HS-5 (cell line): Measurements from ENCODE around the gene CWH43.
"Not testable (repeated sequence)": the region's sequence is repeated elsewhere in the genome, so short reads cannot be mapped to it uniquely, and the experiment has no call there.

Experiments
- DNase-seq: peaks from one replicate; pipeline ENCODE4 v3.0.0-alpha.2; 2012; ENCODE audit warnings: low read depth

The CWH43 gene

DNA sequence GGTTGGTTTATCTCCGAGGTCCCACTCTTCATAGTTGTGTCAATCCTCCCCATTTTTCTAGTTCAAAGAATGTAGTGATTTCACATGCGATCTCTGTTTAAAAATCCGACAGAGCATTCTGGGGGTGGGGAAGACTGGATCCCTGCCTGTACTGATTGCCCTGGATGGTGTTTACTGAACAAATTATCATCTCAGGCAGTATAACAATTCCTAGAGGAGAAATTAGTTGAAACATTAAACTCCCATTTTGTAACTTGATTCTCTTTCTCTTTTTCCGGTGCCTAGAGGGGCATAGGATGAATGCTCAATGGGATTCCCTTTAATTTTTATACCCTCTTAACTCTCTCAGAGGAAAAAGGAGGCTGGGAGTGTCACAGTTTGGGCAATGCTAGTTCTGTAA is 10.0 kb upstream of the CWH43 start:
- DNase-seq, result no peak

DNA sequence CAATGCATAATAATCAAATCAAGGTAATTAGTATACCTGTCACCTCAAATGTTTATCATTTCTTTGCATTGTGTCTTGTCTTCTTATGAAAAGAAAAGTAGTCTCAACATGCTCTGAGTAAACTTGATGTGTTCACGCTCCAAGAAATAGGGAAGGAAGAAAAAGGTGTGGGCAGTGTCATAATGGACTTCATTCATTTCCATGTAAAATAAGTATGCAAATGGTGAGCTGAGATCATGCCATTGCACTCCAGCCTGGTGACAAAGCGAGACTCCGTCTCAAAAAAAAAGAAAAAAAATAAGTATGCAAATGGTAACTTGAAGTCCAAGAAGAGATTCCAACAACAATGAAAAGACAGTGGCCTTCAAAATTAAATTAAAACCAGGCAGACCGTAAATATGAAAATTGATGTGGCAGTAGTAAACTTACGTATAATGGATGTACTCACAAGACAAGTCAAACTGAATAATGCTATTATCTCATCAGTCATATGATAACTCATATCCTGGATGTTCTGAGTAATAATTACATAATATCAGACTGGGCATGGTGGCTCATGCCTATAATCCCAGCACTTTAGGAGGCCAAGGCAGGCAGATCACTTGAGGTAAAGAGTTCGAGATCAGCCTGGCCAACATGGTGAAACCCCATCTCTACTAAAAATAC is 6.0 kb upstream of the CWH43 start:
- peak; percentile 40 for DNase-seq

GRCh38 chr4:48984005-48984404 is 2.1 kb upstream of the CWH43 start:
- DNase-seq, result not testable (repeated sequence)

DNA sequence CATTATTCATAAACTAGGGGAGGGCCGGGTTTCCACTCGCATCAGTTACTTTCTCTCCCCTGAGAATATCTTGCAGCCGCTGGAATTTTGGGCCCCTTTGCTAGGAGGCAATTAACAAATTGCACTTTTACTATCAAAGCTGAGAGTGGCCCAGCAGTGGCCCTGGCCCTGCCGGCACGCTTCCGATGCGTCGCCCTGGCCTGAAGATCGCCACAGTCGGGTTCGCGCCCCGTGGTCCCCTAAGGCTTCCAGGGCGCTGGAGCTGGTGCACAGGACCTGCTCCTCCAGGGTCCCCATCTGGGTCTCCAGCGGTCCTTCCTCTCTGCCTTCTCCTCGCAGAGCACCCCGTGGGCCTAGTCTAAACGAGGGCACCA is 486 bp upstream of the CWH43 start:
- DNase-seq, result no peak

GRCh38 chr4:48986654-48987164 is 634 bp downstream of the CWH43 start:
- DNase-seq, result no peak

DNA sequence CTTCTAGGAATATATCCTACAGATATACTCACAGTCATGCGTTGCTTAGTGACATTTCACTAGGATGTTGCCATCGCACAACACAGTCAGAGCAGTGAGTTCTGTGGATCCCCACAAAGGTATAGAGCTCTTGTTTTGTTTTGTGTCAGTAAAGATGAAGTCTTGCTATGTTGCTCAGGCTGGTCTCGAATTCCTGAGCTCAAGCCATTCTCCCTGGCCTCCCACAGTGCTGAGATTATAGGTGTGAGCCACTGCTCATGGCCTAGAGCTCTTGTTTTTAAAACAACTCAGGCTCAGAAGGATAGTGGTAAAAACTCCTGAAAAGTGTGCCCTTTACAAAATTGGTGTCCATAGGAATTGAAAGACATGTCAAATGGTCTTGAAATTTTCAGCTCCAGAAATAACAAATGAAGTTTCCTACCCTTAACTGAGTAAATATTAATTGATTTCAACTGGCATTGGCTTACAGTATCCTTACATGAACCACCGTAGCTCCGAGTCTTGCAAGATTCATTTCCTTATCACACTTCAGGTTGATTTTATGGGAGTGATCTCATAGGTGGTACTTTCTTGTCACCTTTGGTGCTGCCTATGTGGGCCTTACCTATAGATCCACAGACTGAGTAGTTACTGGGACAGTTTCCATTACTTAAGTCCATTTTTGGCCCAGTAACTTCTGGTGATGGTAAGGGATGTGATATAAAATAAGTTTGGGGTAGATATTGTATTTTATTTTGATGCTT is 3.6 kb downstream of the CWH43 start:
- no peak for DNase-seq

- DNase-seq, result no peak
These were observed 5.3 kb downstream of the CWH43 start for GRCh38 chr4:48991357-48991756.

DNA sequence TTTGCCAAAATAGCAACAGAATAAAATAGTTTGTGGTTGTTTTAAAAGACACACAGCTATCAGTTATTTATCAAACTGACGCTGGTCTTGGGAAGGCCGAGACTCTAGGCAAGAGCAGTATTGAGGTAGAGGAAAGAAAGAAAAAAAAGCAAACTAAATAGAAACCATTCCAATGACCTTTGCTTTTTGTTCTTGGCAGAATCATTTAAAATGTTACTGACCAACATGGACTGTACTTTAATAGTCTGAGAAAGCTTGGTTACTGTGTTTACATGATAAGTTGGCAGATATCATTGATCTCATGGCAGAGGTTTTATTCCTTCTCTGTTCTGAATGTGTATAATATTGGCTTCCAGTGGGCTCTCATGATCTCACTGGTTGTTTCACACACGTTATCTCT is 11.9 kb downstream of the CWH43 start:
- DNase-seq, result no peak

DNA sequence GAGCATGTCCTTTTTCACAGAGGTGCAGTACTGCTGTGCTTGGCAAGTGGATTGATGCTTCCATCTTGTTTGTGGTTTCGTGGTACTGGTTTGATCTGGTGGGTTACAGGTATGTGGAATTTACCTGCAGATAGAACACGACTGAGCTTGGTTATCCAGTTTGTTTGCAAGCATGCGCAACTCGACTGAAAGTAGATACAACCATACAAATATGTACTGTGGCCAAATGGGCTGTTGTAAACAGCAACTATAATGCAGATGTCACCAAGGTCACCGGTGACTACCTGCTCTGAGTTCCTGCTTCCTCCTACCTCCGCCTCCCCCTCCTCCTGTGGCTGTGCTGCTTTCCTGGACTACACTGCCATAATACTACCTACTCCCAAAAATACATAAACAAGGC is 12.4 kb downstream of the CWH43 start:
- no peak for DNase-seq

GRCh38 chr4:49000806-49001205 is 14.7 kb downstream of the CWH43 start:
- no peak for DNase-seq

- DNase-seq, result no peak
These were observed 16.9 kb downstream of the CWH43 start for GRCh38 chr4:49002931-49003330.

- DNase-seq, result no peak
These were observed 32.7 kb downstream of the CWH43 start for GRCh38 chr4:49018718-49019295.

DNA sequence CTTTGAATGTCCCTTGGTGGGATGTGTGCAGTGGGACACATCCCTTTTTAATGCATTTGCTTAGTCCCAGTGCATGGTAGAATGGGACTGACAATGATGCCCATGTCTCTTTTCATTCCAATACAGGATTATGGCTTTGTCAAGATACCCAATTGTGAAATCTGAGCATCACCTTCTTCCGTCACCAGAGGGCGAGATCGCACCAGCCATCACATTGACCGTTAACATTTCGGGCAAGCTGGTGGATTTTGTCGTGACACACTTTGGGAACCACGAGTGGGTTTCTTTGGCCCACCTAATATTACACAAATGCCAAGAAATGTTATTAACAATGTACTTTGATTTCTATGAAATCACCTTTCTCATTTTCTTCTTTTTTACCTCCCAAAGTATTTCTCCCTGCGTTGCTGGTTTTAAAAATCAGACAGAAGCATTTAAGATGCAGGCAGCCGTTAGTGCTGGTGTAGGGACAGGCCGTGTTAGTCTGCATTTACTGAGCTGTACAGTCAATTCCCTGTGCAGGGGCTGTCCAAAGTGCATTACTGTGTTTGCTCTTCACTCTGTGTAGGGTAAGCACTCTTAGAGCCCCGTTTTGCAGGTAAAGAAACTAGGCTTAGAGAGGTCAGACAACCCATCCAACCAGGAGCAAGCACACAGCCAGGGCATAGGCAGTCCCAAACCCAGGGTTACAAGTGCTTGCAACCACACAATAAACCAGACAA is 46.5 kb downstream of the CWH43 start:
- DNase-seq, result peak; percentile 2

GRCh38 chr4:49036528-49036927 is 50.5 kb downstream of the CWH43 start:
- no peak for DNase-seq

DNA sequence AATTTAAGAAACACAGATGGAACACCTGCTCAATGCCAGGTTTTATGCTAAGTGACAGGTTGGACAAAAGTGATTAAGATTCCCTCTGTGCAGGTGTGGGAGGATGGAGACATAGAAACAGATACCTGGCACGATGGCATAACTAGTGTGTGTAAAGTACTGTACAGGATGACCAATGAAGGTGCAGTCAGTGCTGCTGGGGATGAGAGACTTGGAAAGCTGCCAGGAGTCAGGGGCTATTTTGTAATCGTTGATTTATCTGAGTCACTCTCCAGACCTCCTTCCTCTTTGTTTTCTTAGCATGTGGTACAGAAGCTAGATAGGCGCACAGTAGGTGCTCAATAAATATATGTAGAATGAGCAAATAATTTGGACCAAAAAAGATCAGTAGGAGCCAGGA is 58.2 kb downstream of the CWH43 start:
- no peak for DNase-seq

DNA sequence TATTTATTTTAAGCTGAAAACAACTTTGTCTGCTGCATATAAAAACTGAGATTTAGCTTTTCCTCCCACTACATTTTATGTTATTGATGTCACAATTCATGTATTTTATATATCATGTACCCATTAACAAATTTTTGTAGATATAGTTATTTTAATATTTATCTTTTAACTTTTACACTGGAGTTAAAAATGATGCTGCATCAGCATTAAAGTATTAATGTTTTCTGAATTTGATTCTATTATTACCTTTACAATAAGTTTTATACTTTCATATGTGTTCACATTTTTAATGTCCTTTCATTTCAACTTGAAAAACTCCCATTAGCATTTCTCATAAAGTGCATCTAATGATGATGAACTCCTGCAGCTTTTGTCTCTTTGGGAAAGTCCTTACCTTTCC is 72.2 kb downstream of the CWH43 start:
- DNase-seq, result no peak

DNA sequence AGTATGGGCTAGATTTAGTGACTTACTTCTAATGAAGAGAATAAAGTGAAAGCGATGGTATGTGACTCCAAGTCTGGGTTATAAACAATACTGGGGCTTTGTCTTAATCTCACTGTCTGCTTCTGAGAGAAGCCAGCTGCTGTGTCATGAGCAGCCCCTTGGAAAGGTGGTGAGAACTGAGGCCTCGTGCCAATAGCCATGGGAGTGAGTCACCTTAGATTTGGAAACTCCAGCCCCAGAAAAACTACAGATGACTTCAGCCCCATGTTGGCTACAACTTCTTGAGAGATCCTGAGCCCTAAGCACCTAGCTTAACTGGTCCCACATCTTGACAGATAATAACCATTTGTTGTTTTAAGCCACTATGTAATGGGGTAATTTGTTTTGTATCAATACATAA is 77.6 kb downstream of the CWH43 start:
- no peak for DNase-seq

GRCh38 chr4:49072196-49072595 is 86.1 kb downstream of the CWH43 start:
- DNase-seq, result not testable (repeated sequence)

GRCh38 chr4:49091883-49092282 is 105.8 kb downstream of the CWH43 start:
- DNase-seq, result not testable (repeated sequence)

GRCh38 chr4:49092608-49093135 is 106.6 kb downstream of the CWH43 start:
- not testable (repeated sequence) for DNase-seq

DNA sequence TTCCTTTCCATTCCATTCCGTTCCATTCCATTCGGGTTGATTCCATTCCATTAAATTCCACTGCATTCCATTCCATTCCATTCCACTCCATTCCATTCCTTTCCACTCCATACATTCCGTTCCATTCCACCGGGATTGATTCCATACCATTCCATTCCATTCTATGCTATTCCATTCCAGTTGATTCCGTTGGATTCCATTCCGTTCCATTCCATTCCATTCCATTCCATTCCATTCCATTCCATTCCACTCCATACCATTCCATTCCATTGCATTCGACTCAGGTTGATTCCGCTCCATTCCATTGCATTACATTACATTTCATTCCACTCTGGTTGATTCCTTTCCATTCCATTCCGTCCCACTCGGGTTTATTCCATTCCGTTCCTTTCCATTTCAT is 110.1 kb downstream of the CWH43 start:
- DNase-seq, result not testable (repeated sequence)

DNA sequence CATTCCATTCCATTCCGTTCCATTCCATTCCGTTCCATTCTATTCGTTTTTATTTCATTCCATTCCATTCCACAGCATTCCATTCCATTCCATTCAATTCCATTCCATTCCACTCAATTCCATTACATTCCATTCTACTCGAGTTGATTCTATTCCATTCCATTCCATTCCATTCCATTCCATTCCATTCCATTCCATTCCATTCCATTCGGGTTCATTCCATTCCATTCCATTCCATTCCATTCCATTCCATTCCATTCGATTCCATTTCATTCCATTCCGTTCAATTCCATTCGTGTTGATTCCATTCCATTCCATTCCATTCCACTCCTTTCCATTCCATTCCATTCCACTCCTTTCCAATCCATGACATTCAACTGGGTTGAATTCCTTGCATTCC is 110.6 kb downstream of the CWH43 start:
- DNase-seq, result not testable (repeated sequence)
